ENCODE data around the gene SCN3A. TPM values are rescaled to one million over a fixed set of nuclear protein-coding genes. Genes with fewer than 3 reads are reported as not detected.

Gene SCN3A
- total and polyA plus RNA-seq, 2 of the 4 experiments (the other 2 are of a cell fraction): 0.26 to 0.90 TPM

GRCh38 chr2:165149439-165149838 lies 54.4 kb downstream of the SCN3A start:
- in situ Hi-C loops (cut with MboI; ENCODE audit: low sequenced_read_pairs): no loop called here
- Histone ChIP-seq H4K20me1 (ENCODE audit: insufficient read depth, low read length) (no peaks in the 10 kb centered on the region), H4K8ac (ENCODE audit: low read depth in 2 of 2, low read length in 2 of 2) (no peak overlapping the region), H3K14ac (replicated peaks; ENCODE audit: low read depth, low read length) (no peak overlapping the region), H3K9ac (ENCODE audit: low read depth, low read length) (no peak overlapping the region), H2BK5ac (ENCODE audit: low read depth, low read length, poor library complexity, severe bottlenecking) (no peak overlapping the region), H3K18ac (ENCODE audit: low read depth, low read length) (no peak overlapping the region), H3K27me3 (ENCODE audit: control insufficient read depth, insufficient read depth, low read length) (no peaks in the 10 kb centered on the region), H4K5ac (ENCODE audit: low read depth, low read length) (no peak overlapping the region), H3K4me2 (ENCODE audit: low read depth, low read length) (no peak overlapping the region), H2BK120ac (ENCODE audit: low read depth, low read length) (no peak overlapping the region), H2AK9ac (replicated peaks; ENCODE audit: low read depth, low read length, poor library complexity) (no peak overlapping the region), H3K9me3 (ENCODE audit: control insufficient read depth, insufficient read depth, low read length) (no peaks in the 10 kb centered on the region), H3K9me1 (ENCODE audit: insufficient read depth, low read length) (no peaks in the 10 kb centered on the region), H2AFZ (replicated peaks; ENCODE audit: low read length, poor library complexity) (no peak overlapping the region), H3K36me3 (ENCODE audit: control insufficient read depth, insufficient read depth, low read length) (no peaks in the 10 kb centered on the region), H2AK5ac (ENCODE audit: low read depth, low read length) (no peak overlapping the region), H3K4me1 (ENCODE audit: control insufficient read depth, insufficient read depth, low read length) (no peaks in the 10 kb centered on the region), H3K4me3 (ENCODE audit: insufficient read depth, low read depth, low read length) (no peak overlapping the region), H3K56ac (ENCODE audit: extremely low read depth, insufficient read depth, low read length) (no peak overlapping the region), H3K23ac (ENCODE audit: low read depth, low read length) (no peak overlapping the region), H3K27ac (ENCODE audit: insufficient read depth, low read length) (no peak overlapping the region), H3K4ac (ENCODE audit: low read depth, low read length) (no peak overlapping the region), H4K91ac (ENCODE audit: insufficient read depth, low read depth, low read length) (no peak overlapping the region), H3K79me1 (ENCODE audit: low read depth in 1 of 2, low read length in 2 of 2) (no peaks in the 10 kb centered on the region), H2BK20ac (ENCODE audit: low read depth, low read length) (no peak overlapping the region), H2BK15ac (ENCODE audit: low read depth, low read length) (no peak overlapping the region)
- ChIA-PET CTCF (no interaction called here), POLR2A (ENCODE audit: unreplicated experiment) (no interaction called here)
- no peak for DNase-seq
- TF ChIP-seq NFE2L2 (IDR thresholded peaks at IDR 0.05; ENCODE audit: low read depth, low read length): no peak
- no peak for TF ChIP-seq POLR2A (IDR thresholded peaks at IDR 0.05; ENCODE audit: low read depth, low read length)
- no peak for TF ChIP-seq USF2 (IDR thresholded peaks at IDR 0.05; ENCODE audit: low read depth, low read length)
- no peak for TF ChIP-seq RFX5 (IDR thresholded peaks at IDR 0.05; ENCODE audit: low read depth, low read length)
- TF ChIP-seq MAZ (IDR thresholded peaks at IDR 0.05; ENCODE audit: borderline replicate concordance, low read depth, low read length): no peak
- intact Hi-C loops (cut with micrococcal nuclease): no loop called here
- no peak for ATAC-seq (ENCODE audit: low read depth)
- BruUV-seq (replicated peaks): no TSS peak
- dilution Hi-C loops (cut with HindIII; ENCODE audit: low sequenced_read_pairs, unreplicated experiment): no loop called here
- 80% methylated on average over 1 of the region's 5 CpGs; no CpG with 5 or more reads in 1 of the 2 experiments for WGBS, 2 experiments (ENCODE audit: extremely low coverage in 2 of 2, insufficient read length in 1 of 2)

Data from IMR-90 (cell line).